Thyroid gland (tissue), 4 donors: ENCODE measurements around the gene SAE1.
"Not testable (repeated sequence)": the region's sequence is repeated elsewhere in the genome, so short reads cannot be mapped to it uniquely, and the experiment has no call there.

Experiments
- CTCF ChIP-seq, 6 experiments: fragments of 200-600 bp in 3 of 6; fragments of 450-650 bp in 3 of 6; sonication (generic) in 3 of 6; IDR thresholded peaks; one replicate each; pipeline ENCODE4 v1.5.1; 2016 to 2019; ENCODE audit warnings: antibody characterized with exemption in 6 of 6, mild to moderate bottlenecking in 2 of 6, inconsistent platforms in 1 of 6, moderate library complexity in 1 of 6
- POLR2A ChIP-seq, 2 donors: fragments of 450-650 bp; IDR thresholded peaks; one replicate each; pipeline ENCODE4 v1.6.1; 2017; ENCODE audit warnings: antibody characterized with exemption in 2 of 2, mild to moderate bottlenecking in 2 of 2, moderate library complexity in 1 of 2

GRCh38 chr19:47101116-47101515 lies 29.5 kb upstream of the SAE1 start:
- TF ChIP-seq CTCF, POLR2A (IDR thresholded peaks at IDR 0.05): not testable (repeated sequence)
